GM18868 (cell line): ENCODE results near the gene MYOM3.

ENCODE experiments used
- ATAC-seq: cut with Tn5 transposase; IDR thresholded peaks from one replicate; pipeline ENCODE4 v1.9.1; 2021; ENCODE audit warnings: mild to moderate bottlenecking, moderate library complexity; ENCODE audit not compliant: unreplicated experiment

The MYOM3 gene

DNA sequence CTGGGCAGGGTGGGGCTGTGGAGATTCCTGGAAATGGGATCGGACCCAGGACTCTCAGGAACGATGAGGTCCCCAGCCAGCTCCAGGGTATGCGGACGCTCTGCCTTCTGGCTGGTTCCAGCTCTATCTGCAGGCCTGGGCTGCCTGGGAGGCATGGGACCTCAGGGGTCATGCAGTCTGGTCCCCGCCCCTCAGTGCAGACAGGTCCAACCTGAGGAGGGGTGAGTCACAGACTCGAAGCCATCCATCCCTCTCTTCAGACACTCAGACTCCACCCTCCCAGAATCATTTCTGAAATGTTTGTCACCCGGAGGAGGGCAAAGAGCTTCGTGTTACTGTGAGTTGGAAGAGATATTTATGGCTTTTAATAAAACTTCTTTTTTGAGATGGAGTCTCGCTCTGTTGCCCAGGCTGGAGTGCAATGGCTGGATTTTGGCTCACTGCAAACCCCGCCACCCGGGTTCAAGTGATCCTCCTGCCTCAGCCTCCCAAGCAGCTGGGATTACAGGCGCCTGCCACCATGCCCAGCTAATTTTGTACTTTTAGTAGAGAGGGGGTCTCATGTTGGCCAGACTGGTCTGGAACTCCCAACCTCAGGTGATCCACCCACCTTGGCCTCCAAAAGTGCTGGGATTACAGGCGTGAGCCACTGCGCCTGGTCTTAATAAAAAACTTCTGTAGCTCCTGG is 5.9 kb upstream of the MYOM3 start:
- ATAC-seq, result no peak

DNA sequence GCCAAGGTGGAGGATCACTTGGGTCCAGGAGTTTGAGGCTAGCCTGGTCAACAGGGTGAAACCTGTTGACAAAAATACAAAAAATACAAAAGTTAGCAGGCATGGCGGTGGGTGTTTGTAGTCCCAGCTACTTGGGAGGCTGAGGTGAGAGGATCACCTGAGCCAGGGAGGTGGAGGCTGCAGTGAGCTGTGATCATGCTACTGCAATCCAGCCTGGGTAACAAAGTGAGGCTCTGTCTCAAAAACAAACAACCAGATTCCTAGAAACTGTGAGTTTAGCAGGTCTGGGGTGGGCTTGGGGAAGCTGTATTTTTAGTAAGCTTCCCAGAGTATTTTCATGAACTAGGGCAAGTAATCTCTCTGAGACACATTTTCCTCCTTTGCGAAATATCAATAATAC is 5.2 kb upstream of the MYOM3 start:
- ATAC-seq, result no peak

DNA sequence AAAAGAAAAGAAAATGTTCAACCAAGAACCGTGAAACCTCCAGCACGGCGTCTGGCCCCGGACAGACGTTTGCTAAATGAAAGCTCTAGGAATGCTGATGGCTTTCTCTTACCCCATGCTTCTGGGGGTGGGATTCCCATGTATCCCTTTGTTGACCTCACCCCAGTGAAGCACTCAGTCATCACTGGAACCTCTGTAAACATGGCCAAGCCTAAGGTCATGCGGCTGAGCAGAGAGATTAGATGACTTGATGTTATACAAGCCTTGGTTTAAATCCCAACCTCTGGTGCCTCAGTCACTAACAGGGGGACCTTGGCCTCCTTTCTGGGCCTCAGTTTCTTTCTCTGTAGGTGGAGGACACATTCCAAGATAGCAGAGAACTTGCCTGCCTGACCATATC is 2.8 kb upstream of the MYOM3 start:
- ATAC-seq, result no peak

DNA sequence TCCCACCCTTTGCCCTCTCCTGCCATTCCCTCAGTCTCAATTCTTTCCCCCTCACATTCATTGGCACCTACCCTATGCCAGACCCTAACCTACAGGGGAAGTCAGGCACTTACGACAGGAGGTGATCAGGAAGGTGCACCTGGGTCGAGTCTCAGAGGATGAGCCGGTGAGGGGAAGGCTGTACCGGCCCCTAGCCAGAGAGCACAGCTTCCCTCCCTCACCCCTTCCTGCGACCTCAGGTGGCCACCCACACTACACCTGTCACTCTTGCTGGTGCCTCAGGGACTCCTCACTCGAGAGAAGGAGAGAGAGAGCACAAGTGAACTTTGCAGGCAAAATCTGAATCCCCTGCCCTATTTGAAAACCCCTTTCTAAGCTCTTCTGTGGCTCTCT is 1.7 kb upstream of the MYOM3 start:
- ATAC-seq, result no peak

DNA sequence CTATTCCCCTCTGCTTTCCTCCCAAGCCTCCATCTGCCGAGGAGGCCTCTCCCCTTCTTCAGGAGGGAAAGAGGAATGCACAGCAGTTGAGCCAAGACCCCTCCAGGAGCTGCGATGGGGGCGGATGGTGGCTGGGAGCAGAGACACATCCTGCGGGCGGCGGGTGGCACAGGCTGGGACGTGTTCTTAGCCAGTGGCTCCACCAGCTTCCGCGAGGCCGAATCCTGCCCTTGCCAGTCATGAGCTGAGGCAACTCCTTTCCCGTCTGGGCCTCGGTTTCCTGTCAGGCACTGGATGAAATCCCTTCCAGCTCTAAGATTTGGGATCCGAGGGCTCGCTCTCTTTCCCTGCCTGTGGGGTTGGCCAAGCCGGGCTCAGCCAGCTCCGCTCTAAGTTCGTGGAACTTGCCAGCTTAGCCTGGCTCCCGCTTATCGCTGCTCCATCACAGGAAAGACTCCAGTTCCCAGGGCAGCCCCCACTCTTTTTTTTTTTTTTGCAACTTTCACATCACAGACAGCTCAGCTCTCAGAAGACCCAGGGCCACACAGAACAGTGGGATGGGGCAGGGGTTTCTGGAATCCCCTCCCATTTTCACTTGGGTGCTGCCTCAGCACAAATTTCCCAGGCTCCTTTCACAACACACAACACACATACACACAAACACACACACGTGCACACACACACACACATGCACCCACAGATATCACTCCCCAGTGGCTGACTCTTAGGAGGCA is 506 bp downstream of the MYOM3 start:
- ATAC-seq, result no peak

DNA sequence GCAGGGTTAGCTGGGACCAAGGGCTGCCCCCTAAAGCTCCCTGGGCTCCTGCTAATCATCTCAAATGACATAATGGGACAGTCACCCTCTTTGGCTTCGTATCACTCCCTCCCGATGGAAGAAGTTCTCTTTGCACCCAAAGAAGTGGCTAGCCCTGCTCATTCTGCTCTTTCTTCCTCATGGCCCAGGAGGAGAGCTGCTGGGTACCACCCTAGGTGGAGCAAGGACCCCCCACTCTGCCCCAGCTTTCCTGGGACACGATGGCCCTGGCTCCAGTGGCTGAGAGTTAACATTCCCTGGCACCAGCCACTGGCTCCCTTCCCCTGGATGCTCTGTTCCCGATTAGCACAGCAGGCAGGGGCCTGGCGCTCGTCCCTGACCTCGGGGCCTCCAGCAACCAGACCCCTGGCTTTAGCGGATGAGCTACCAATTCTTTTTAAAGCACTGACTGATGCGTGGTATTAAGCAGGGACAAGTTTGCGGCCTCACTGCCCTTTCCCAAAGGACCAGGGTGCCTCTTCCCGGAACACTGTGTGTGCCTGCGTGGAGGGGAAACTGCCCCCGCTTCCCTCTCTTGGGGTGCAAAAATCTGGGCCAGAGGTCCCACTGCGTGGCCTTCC is 1.2 kb downstream of the MYOM3 start:
- ATAC-seq, result no peak

DNA sequence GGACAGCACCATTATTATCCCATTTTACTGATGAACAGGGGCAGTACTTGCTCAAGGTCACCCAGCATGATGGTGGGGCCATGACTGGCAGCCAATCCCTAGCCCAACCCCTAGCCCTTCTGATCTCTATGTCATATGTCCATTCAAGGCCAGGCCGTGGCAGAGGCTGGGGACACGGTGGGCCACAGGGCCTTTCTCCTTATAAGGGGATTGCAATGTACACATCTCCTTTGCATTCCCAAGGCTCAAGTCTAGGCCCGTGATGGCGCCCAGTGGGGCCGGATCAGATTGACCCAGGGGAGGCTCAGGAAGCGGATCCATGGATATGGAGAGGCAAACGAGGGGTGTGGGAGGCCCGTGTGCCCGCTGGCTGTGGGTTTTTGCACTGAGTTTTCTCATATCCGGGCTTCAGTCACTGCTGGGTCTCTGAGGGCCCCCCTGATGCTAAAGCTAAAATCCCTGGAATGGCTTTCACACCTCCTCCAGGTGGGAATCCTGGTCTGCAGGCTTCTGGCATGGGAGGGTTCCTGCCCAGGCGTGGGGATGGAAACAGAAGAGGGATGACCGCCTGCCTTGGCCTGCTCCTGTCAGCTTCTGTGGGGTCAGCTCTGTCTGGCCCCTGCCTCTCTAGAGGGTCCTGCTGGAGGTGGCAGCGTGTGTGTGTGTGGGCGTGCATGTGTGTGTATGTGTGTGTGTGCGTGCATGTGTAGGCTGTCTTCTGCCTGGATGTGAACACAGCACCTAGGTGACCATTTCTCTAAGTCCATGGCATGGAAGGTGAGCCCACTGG is 2.1 kb downstream of the MYOM3 start:
- no peak for ATAC-seq

DNA sequence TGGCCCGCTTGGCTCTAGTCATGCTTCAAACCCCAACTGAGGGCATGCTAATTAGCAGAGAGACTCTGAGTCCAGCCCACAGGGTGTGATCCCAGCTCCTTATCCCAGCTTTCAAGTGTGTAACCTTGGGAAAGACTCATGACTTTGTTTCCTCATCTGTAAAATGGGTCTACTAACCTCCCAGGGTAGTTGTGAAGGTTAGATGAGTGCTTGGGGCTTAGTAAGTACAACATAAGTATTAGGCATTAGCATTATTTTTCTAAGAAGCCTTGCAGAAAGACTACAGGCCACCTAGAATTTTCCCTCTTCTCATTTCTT is 2.8 kb downstream of the MYOM3 start:
- ATAC-seq, result no peak

DNA sequence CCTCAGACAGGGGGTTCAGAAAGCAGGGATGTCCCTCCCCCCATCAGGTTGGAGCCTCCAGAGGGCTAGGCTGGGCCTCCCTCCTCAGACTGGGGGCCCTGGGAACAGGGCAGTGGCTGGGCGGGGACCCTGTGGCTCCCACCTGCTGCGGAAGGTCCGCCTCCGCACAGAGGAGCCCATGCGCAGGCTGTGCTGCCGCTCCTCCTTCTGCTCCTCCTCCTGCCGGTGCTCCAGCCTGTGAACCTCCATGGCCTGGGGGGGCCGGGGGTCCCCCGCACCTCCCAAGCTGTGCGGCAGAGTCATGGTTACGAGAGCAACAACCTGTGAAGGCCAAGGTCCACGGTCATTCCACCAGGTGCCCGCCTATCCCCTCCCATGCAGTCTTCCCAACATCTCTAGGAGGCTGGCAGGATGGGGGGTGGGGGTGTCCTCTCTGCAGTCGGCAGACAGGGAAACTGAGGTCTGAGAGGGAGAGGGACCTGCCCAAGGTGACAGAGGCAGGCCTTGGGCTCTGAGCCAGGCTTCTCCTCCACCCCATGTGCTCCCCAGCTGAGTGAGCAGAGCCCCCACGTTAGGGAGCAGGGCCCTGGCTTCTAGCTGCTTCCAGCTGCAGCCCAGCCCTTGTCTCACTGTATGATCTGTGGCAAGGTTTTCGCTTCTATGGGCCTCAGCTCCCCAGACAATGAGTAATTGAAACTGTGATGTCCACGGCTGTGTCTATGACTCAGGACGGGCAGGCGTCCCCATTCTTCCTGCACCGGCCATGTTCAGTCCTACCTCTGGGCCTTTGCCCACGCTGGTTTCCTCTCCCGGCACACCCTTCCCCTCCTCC is 3.4 kb downstream of the MYOM3 start:
- ATAC-seq, result no peak

DNA sequence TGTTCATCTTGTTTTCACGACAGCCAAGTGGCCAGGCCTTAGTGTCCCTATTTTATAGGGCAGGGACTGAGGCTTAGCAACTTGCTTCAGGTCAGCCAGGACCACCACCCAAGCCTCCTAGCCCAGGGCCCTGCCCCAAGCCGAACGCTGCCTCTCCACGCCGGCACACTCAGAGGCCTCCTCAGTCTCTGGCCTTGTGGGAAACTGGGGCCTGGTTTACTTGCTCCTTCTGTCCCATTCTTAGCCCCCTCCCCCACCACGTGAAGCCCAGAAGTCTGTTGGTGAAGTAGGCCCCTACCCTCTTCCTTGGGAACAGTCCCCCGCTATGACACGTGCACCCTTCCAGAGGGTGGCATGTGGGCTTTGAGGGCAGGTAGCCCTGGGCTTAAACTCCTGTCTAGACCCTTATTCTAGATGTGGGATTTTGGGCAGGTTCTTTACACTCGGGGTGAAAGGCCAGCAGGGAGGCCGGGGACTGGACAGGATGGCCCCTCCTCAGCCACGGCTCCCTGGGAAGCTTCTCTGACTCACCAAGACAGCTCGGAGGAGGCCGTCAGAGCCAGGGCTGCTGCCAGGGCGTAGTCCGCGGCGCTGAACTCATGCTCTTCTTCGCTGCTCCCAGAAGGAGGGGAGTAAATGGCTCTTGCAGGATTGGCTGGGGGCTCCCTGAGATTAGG is 4.3 kb downstream of the MYOM3 start:
- no peak for ATAC-seq

DNA sequence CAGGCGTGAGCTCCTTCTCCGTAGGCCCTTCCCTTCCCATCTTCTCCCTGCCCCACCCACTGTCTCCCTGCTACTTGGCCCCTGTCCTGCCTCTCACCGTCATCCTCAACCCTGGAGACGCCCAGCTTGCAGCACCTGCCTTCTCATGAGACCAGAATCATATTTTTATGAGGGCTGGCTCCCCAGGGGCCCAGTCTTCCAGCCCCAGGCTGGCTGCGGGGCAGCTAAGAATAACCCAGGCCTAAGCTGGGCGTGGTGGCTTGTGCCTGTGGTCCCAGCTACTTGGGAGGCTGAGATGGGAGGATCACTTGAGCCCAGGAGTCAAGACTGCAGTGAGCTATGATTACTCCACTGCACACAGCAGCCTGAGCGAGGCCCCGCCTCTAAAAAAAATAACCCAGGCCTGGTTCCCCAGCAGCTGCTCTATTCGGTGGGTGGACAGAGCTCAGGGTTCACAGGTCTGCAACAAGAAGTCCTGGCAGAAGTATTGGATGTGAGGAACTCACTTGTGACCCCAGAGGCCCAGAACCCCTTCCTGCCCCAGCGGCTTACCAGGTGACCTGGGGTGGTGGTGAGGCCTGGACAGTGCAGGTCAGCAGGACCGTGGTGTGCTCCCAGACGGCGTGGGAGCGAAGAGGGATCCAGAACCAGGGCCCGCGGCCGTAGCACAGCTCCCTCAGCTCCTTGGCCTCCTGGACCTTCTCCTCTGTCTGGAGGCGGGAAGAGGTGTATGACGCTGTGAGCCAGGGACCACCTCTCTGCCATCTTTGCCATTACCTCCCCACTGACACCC is 6.4 kb downstream of the MYOM3 start:
- no peak for ATAC-seq

DNA sequence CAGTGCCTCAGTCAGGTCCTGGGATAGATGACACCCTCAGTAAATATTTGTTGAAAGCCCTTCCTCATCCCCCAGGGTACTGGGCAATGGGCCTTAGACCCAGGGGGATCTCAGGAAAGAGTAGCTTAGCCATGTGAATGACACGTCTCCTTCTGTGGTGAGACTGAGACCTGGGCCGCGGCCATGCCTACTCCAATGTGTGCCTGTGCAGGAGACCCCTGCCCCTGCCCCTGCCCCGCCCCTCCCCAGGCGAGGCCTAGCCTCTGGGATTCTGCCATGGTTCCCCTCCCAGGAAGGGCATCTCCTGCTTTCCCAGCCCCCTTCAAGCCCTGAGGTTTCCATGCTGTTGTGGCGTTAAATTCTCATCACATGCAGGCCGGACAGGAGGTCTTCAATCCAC is 7.1 kb downstream of the MYOM3 start:
- ATAC-seq, result no peak

DNA sequence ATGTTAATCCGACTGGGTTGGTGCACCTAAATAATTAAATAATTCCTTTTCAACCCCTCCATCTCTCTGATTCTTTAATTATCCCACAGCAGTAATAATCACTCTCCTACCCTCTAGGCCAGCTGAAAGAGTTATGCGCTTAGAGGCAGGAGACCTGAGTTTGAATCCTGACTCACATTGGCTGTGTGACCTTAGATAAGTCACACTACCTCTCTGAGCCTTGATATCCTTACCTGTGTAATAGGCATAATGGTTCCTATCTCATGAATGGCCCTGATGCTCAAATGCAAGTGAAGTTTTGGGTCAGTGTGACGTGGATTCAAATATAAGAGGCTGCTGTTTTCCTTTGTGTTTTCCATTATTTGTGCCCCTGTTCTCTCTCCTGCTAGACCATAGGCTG is 8.1 kb downstream of the MYOM3 start:
- ATAC-seq, result no peak

DNA sequence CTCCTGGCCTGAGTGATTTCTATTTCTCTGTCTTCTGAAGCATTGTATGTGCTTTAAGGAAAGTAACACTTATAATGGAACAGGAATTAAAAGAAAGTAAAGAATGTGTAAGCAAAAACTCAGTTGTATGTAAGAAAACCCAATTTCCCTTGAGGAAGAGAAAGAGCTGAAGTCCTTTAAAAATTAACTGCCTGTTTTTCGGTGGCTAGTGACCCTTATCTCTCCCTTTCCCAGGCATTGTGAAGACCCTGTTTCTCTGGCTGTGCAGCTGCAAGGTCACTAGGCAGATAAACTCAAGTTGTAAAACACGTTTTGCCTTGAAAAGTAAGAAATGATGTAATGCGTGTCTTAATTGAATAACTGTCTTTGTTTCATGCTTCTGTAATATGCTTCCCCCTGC is 8.5 kb downstream of the MYOM3 start:
- no peak for ATAC-seq

DNA sequence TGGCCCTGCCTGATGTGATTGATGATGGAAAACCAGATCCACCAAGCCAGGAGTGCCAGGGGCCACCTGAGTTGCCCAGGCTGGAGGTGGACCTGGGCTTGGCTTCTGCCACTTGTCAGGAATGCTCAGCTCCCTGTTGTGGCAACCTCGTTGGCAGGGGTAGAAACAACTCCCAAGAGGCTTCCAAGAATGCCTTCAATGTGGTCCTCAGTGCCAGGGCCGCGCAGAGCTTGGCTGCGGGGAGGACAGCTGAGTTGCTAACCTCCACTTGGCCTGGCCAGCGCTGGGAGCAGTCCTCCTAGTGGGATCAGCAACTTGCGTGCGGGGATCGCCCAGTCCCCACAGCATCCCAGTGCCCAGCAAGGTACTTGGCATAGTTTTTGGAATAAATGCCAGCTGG is 9.0 kb downstream of the MYOM3 start:
- no peak for ATAC-seq

DNA sequence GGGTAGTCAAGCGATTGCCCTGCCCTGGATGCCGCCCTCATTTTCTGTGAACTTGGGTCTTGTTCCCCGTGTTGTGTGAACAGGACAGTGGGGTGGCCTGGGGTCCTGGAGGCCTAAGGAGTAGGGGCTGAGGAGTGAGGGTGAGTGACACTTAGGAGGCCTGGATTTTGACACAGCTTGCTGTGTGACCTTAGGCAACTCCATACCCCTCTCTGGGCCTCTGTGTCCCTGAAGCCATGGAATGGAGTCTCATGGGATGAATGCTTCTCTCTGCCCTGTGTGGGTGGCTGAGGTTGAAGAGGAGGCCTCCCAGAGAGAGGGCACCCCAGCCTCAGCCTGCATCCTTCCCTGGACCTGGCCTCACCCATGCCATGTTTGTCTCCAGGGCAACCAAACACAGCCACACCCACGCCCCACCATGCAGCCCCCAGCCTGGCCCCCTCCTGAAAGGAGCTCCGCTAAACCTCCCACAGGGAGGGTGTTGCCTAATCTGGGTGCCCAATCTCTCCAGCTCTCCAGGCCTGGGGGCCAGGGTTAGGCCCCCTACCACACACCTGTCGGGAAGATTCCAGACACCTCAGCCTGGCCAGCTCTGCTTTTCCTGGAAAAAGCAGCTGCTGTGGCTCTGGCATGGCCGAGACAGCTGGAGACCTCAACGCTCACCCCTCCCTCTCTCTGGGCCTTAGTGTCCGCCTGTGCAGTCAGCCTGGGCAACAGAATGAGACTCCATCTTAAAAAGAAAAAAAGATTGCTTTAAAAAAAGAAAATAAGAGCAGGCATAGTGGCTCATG is 9.9 kb downstream of the MYOM3 start:
- no peak for ATAC-seq

DNA sequence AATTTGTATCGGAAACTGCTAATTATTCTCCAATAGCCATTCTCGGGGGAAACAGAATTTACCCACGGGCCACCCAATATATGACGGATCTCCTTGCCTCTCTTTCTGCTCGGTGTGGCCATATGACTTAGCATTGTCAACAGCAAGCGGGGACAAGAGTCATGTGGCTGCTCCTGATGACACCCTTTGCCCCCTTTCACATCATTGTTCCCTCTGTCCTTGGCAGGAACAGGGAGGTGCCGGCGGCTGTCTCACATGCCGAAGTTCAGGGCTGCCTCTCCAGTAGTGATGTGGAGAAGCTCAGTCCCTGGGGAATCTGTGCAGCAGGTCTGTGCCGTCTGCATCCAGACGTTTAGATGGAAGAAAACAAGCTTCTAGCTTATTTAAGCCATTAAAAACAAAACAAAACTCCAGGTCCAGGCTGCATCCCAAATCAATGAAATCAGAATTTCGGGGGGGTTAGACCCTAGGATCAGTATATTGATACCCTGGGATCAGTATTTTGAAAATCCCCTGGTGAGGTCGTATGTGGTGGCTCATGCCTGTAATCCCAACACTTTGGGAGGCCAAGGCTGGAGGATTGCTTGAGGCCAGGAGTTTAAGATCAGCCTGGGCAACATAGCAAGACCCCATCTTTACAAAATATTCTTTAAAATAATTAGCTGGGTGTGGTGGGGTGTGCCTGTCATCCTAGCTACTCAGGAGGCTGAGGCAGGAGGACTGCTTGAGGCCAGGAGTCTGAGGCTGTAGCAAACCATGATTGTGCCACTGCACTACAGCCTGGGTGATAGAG is 10.8 kb downstream of the MYOM3 start:
- ATAC-seq, result no peak
